Glutamatergic neuron (in vitro differentiated cells): ENCODE measurements around the gene LRRC46. TPM values are rescaled to one million over a fixed set of nuclear protein-coding genes. Genes with fewer than 3 reads are reported as not detected.

Experiments
- DNase-seq: peaks from one replicate; pipeline ENCODE4 v3.0.0; 2022
- H3K27ac Mint-ChIP-seq: one replicate; pipeline ENCODE4 v1.8.0; 2020; ENCODE audit warnings: mild to moderate bottlenecking, mixed read lengths, inconsistent platforms; ENCODE audit not compliant: unreplicated experiment
- H3K27me3 Mint-ChIP-seq: one replicate; pipeline ENCODE4 v1.8.0; 2020; ENCODE audit warnings: mild to moderate bottlenecking, moderate library complexity, mixed read lengths, inconsistent platforms; ENCODE audit not compliant: unreplicated experiment
- H3K36me3 Mint-ChIP-seq: one replicate; pipeline ENCODE4 v1.8.0; 2020; ENCODE audit warnings: mild to moderate bottlenecking, mixed read lengths, inconsistent platforms; ENCODE audit not compliant: unreplicated experiment
- H3K4me1 Mint-ChIP-seq: one replicate; pipeline ENCODE4 v1.8.0; 2020; ENCODE audit warnings: mild to moderate bottlenecking, low read depth, mixed read lengths, inconsistent platforms; ENCODE audit not compliant: unreplicated experiment
- H3K4me3 Mint-ChIP-seq: one replicate; pipeline ENCODE4 v1.8.0; 2020; ENCODE audit warnings: mild to moderate bottlenecking, mixed read lengths, inconsistent platforms; ENCODE audit not compliant: unreplicated experiment
- H3K9me3 Mint-ChIP-seq: one replicate; pipeline ENCODE4 v1.8.0; 2020; ENCODE audit warnings: mild to moderate bottlenecking, moderate library complexity, mixed read lengths, inconsistent platforms; ENCODE audit not compliant: unreplicated experiment
- total RNA-seq: library from RNA; stranded (reverse); fragmentation: NEBNext Ultra II Directional; extraction: Animal tissue kit (Norgen Biotek cat#: 25700); gene quantifications from one replicate; pipeline ENCODE4 v1.2.1, GENCODE V29; 2021; ENCODE audit not compliant: unreplicated experiment
- TF ChIP-seq, protein P1 (sequence below): fragments of 200-600 bp; sonication (generic); IDR thresholded peaks from one replicate; pipeline ENCODE4 v1.5.0; 2021; ENCODE audit not compliant: partially characterized antibody, unreplicated experiment

The LRRC46 gene
- total RNA-seq, 1 donor from 2014 or later, result 1.3 TPM

DNA sequence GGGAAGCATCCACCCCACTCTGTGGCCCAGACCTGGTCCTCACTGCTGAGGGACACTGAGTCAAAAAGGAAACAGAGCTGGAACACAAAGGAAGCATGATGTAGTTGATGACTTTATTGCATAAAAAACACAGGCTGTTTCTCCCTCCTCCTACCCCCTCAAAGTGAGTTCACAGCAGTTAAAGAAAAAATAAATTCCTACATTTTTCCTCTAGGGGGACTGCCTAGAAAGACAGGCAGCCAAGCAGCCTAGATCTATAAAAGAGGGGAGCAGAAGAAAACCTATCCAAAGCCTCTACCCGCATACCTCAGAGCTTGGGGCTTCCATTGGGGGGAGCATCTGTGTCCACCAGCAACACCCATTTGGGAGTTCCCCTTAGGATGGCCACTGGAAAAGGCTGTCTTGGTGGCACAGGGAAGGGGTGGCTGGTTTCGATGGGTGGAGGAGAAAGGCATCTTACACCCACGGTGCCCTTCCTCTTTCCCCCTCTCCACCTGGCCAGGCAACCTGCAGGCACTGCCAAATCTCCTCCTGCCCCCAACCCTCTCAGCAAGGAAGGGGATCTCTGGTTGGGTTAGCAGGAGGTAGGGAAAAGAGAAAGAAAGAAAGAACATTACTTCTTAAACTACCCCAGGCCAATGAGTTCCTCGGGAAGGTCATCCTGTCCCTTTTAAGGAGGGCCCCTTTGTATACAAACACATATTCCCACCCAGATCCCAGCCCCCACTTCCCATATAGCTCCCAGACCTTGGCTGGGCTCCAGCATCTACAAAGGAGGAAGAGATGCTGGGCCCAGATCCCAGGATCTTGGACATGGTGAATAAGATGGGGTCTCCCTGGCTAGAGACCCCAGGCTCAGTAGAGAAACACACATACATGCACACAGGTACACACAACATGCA lies 13.6 kb downstream of the LRRC46 start:
- peaks cover 10% of the 10 kb centered on the region for H3K27me3 Mint-ChIP-seq
- DNase-seq, result no peak

DNA sequence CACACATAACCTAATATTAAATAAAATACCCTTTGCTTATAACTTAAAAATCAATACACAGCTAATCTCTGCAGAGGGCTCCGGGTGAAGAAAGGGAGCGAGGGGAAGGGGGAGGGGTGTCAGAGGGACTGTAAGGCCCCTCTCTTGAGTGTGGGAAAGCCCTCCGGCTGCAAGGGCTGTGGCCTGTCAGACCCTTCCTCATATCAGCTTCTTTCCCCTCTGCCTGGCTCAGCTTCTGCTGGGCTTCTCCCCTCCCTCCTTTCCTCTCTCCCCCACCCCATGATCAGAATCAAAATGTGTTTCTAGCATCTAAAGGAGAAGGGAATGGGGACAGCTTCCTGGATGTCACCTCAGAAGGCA lies 14.2 kb downstream of the LRRC46 start:
- Mint-ChIP-seq H3K27me3 (peaks cover 12% of the 10 kb centered on the region), H3K36me3 (no peaks in the 10 kb centered on the region), H3K9me3 (no peaks in the 10 kb centered on the region), H3K27ac (no peak overlapping the region), H3K4me1 (peaks cover 5% of the 10 kb centered on the region), H3K4me3 (no peak overlapping the region)
- DNase-seq, result no peak
- TF ChIP-seq, protein P1, sequence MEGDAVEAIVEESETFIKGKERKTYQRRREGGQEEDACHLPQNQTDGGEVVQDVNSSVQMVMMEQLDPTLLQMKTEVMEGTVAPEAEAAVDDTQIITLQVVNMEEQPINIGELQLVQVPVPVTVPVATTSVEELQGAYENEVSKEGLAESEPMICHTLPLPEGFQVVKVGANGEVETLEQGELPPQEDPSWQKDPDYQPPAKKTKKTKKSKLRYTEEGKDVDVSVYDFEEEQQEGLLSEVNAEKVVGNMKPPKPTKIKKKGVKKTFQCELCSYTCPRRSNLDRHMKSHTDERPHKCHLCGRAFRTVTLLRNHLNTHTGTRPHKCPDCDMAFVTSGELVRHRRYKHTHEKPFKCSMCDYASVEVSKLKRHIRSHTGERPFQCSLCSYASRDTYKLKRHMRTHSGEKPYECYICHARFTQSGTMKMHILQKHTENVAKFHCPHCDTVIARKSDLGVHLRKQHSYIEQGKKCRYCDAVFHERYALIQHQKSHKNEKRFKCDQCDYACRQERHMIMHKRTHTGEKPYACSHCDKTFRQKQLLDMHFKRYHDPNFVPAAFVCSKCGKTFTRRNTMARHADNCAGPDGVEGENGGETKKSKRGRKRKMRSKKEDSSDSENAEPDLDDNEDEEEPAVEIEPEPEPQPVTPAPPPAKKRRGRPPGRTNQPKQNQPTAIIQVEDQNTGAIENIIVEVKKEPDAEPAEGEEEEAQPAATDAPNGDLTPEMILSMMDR, result no peak

More for the DNA sequence above, 13.6 kb downstream of the LRRC46 start:
- Mint-ChIP-seq H3K9me3 (no peaks in the 10 kb centered on the region), H3K27ac (no peak overlapping the region), H3K36me3 (no peaks in the 10 kb centered on the region), H3K4me3 (no peak overlapping the region), H3K4me1 (peaks cover 7% of the 10 kb centered on the region)
- TF ChIP-seq, protein P1, result peak; percentile 68

DNA sequence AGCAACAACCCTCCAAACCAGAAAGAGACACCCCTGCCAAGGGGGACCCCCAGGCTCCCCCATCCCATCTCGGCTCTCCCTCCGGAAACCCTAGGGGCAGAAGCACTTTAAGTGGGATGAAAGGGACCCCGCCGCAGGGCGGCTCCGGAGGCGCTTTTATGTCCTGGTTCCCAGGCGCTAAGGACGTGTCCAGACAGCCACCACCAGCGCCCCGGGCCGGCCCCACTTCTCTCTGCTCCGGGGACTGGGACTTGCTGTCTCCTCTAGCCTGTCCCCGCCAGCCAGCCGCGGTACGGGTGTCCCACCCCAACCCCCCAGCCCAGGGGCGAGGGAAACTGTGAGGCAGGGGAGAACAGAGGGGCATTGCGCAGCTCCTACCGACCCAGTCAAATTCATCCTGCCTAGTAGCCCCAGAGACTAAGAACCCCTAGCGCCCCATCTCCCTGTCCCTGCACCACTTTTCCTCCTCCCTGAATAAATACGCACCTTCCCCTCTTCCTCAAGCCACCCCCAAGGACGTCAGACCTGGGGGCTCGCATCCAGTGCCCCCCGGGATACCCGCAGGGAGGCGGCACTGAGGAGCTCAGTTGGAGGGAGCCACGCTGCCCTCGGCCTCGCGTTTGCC lies 15.4 kb downstream of the LRRC46 start:
- TF ChIP-seq, protein P1, result no peak
- peaks cover 7% of the 10 kb centered on the region for H3K4me1 Mint-ChIP-seq
- H3K36me3 Mint-ChIP-seq, result no peaks in the 10 kb centered on the region
- peaks cover 12% of the 10 kb centered on the region for H3K27me3 Mint-ChIP-seq
- DNase-seq, result peak; percentile 55
- H3K27ac Mint-ChIP-seq, result no peak overlapping the region
- no peaks in the 10 kb centered on the region for H3K9me3 Mint-ChIP-seq
- H3K4me3 Mint-ChIP-seq, result peak overlapping the region; percentile 59

DNA sequence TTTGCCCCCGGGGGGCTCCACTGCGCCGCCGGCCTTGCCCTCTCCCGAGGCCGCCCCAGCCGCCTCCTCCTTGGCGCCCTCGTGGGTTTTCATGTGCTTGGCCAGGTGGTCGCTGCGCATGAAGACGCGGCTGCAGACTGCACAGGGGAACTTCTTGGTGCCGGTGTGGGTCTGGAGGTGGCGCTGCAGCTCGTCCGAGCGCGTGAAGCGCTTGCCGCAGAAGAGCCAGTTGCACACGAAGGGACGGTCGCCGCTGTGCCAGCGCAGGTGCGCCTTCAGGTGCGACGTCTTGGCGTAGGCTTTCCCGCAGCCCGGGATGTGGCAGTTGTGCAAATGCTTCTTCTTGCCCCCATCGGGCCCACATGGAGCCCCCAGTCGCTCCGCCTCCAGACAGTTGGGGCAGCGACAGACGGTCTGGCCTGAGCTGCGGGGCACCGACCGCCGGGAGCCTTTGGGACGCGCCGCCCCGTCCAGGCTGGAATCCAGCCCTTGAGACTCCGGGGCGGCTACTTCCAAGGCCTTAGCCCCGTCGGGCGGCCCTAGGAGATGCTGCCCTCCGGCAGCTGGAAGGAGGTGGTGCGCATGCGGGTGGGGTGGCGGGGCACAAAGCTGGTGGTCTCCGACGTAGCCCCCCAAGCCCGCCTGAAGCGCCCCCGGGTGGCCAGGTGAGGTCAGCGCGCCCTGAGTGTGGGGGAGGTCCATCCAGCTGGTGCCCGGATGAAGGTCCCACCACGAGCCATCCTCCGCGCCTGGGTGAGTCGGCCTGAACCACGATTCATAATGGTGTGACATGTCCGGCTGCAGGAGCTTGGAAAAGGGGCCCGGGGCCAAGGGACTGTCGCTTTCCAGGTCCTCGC lies 16.1 kb downstream of the LRRC46 start:
- Mint-ChIP-seq H3K27me3 (peaks cover 17% of the 10 kb centered on the region), H3K27ac (no peak overlapping the region), H3K36me3 (no peaks in the 10 kb centered on the region), H3K4me3 (no peak overlapping the region), H3K9me3 (no peaks in the 10 kb centered on the region), H3K4me1 (peaks cover 15% of the 10 kb centered on the region)
- TF ChIP-seq, protein P1, result peak; percentile 45
- DNase-seq, result peak; percentile 55
